Lower lobe of right lung (tissue), 2 donors: ENCODE measurements around the gene DCAF8L2. TPM values are rescaled to one million over a fixed set of nuclear protein-coding genes. Genes with fewer than 3 reads are reported as not detected.
"Not testable (repeated sequence)": the region's sequence is repeated elsewhere in the genome, so short reads cannot be mapped to it uniquely, and the experiment has no call there.

Experiments
- ATAC-seq, 2 donors: fragments of 200-7000 bp; cut with Tn5 transposase; one replicate each; pipeline ENCODE4 v1.9.1; 2020 to 2022; ENCODE audit warnings: mild to moderate bottlenecking in 2 of 2, moderate library complexity in 2 of 2
- DNase-seq: peaks from one replicate; pipeline ENCODE4 v3.0.0-alpha.2; 2020
- H3K27ac ChIP-seq: fragments of 200-600 bp; one replicate; pipeline ENCODE4 v1.8.0; 2022
- H3K27me3 ChIP-seq: fragments of 200-600 bp; one replicate; pipeline ENCODE4 v1.8.0; 2022; ENCODE audit warnings: low read depth
- H3K36me3 ChIP-seq: fragments of 200-600 bp; one replicate; pipeline ENCODE4 v1.8.0; 2022; ENCODE audit warnings: mild to moderate bottlenecking
- H3K4me1 ChIP-seq: fragments of 200-600 bp; one replicate; pipeline ENCODE4 v1.8.0; 2022
- H3K4me3 ChIP-seq: fragments of 200-600 bp; one replicate; pipeline ENCODE4 v1.8.0; 2022; ENCODE audit warnings: mild to moderate bottlenecking
- H3K9me3 ChIP-seq: fragments of 200-600 bp; one replicate; pipeline ENCODE4 v1.8.0; 2022
- CTCF ChIP-seq: fragments of 200-600 bp; IDR thresholded peaks from one replicate; pipeline ENCODE4 v1.8.0; 2022; ENCODE audit warnings: antibody characterized with exemption, mild to moderate bottlenecking
- intact Hi-C: fragments of 100-400 bp; cut with DNase I; formaldehyde crosslinking; loops from one replicate; pipeline ENCODE4 v1.11.0; 2022
- total RNA-seq: library from RNA; stranded (reverse); fragmentation: NEBNext Ultra II Directional; extraction: Animal tissue kit (Norgen Biotek cat#: 25700); gene quantifications from one replicate; pipeline ENCODE4 v1.2.1, GENCODE V29; 2021
- donor health status: DM: no; HTN: yes; CAD: no; lungs with severe emphysema.

The DCAF8L2 gene
- total RNA-seq, 1 donor from 2014 or later: not detected

GRCh38 chrX:27746516-27746915, 156.4 kb downstream of the DCAF8L2 start:
- DNase-seq (no peak), ATAC-seq (no peak)
- Histone ChIP-seq H3K9me3 (no peaks in the 10 kb centered on the region), H3K36me3 (no peaks in the 10 kb centered on the region), H3K27me3 (no peaks in the 10 kb centered on the region), H3K4me1 (no peaks in the 10 kb centered on the region), H3K4me3 (no peak overlapping the region), H3K27ac (no peak overlapping the region)
- TF ChIP-seq CTCF: no peak
- intact Hi-C loops: no loop called here

GRCh38 chrX:27750298-27750697, 160.2 kb downstream of the DCAF8L2 start:
- ATAC-seq, H3K4me1 ChIP-seq, H3K4me3 ChIP-seq, intact Hi-C loops, H3K36me3 ChIP-seq, DNase-seq, H3K9me3 ChIP-seq, H3K27me3 ChIP-seq, H3K27ac ChIP-seq: not testable (repeated sequence)

GRCh38 chrX:27751976-27752375, 161.8 kb downstream of the DCAF8L2 start:
- Histone ChIP-seq H3K36me3 (no peaks in the 10 kb centered on the region), H3K4me3 (no peak overlapping the region), H3K4me1 (no peaks in the 10 kb centered on the region), H3K9me3 (no peaks in the 10 kb centered on the region), H3K27ac (no peak overlapping the region), H3K27me3 (no peaks in the 10 kb centered on the region)
- DNase-seq: no peak
- no peak for TF ChIP-seq CTCF
- ATAC-seq: no peak
- intact Hi-C loops: no loop called here

- intact Hi-C loops: no loop called here
- Histone ChIP-seq H3K4me1 (no peaks in the 10 kb centered on the region), H3K36me3 (no peaks in the 10 kb centered on the region), H3K27me3 (no peaks in the 10 kb centered on the region), H3K4me3 (no peak overlapping the region), H3K9me3 (no peaks in the 10 kb centered on the region), H3K27ac (no peak overlapping the region)
- ATAC-seq (no peak), DNase-seq (no peak)
- no peak for TF ChIP-seq CTCF
Measured at GRCh38 chrX:27765718-27766117, 175.6 kb downstream of the DCAF8L2 start.

- no peaks in the 10 kb centered on the region for H3K27me3 ChIP-seq
- no peaks in the 10 kb centered on the region for H3K4me1 ChIP-seq
- H3K4me3 ChIP-seq: no peak overlapping the region
- intact Hi-C loops: no loop called here
- H3K36me3 ChIP-seq: no peaks in the 10 kb centered on the region
- no peaks in the 10 kb centered on the region for H3K9me3 ChIP-seq
- no peak overlapping the region for H3K27ac ChIP-seq
- no peak for DNase-seq
- TF ChIP-seq CTCF: no peak
- no peak for ATAC-seq
Measured at GRCh38 chrX:27767387-27767786, 177.2 kb downstream of the DCAF8L2 start.

GRCh38 chrX:27775984-27776383, 185.8 kb downstream of the DCAF8L2 start:
- intact Hi-C loops: no loop called here
- ATAC-seq (no peak), DNase-seq (no peak)
- Histone ChIP-seq H3K27me3 (no peaks in the 10 kb centered on the region), H3K4me3 (no peak overlapping the region), H3K27ac (no peak overlapping the region), H3K9me3 (no peaks in the 10 kb centered on the region), H3K4me1 (no peaks in the 10 kb centered on the region), H3K36me3 (no peaks in the 10 kb centered on the region)
- TF ChIP-seq CTCF: no peak
